PC-3 (cell line): ENCODE measurements around the gene AACS. TPM values are rescaled to one million over a fixed set of nuclear protein-coding genes. Genes with fewer than 3 reads are reported as not detected.

Experiments used
- ATAC-seq: fragments of 200-7000 bp; cut with Tn5 transposase; 2 replicates; pipeline ENCODE4 v1.9.1; 2020; ENCODE audit warnings: mild to moderate bottlenecking, moderate library complexity
- BruUV-seq: library from RNA; stranded (reverse); fragments of 400-500 nt; replicated peaks from 2 replicates; lab custom pipeline; 2021; lab: Mats Ljungman, UMichigan
- CTCF ChIA-PET: fragments of 300-600 bp; sonication (Branson Sonifier 250); formaldehyde crosslinking; loops from one replicate; lab custom pipeline; 2022; ENCODE audit warnings: antibody characterized with exemption; lab: Charles Lee
- POLR2A ChIA-PET: fragments of 300-600 bp; sonication (Branson Sonifier 250); formaldehyde crosslinking; loops from one replicate; lab custom pipeline; 2022; ENCODE audit warnings: antibody characterized with exemption; ENCODE audit not compliant: unreplicated experiment; lab: Charles Lee
- DNase-seq: peaks from one replicate; pipeline ENCODE4 v3.0.0-alpha.2; 2015
- H2AFZ ChIP-seq: fragments of 300-600 bp; sonication (generic); 2 replicates; pipeline ENCODE4 v1.6.0; 2016; ENCODE audit warnings: antibody characterized with exemption, low read length
- H3F3A ChIP-seq: fragments of 300-600 bp; sonication (generic); one replicate; pipeline ENCODE4 v1.6.0; 2017; ENCODE audit warnings: antibody characterized with exemption, low read length, control low read depth, mild to moderate bottlenecking; ENCODE audit not compliant: unreplicated experiment
- H3K27ac ChIP-seq: fragments of 300-600 bp; sonication (generic); 2 replicates; pipeline ENCODE4 v1.5.1; 2016; ENCODE audit warnings: mild to moderate bottlenecking, low read length
- H3K27me3 ChIP-seq: fragments of 300-600 bp; sonication (generic); 2 replicates; pipeline ENCODE4 v1.6.1; 2016; ENCODE audit warnings: low read length, mixed read lengths
- H3K36me3 ChIP-seq: fragments of 300-600 bp; sonication (generic); 2 replicates; pipeline ENCODE4 v1.6.1; 2016; ENCODE audit warnings: low read depth, mixed run types, low read length, mixed read lengths
- H3K4me1 ChIP-seq: fragments of 300-600 bp; sonication (generic); 2 replicates; pipeline ENCODE4 v1.5.1; 2016; ENCODE audit warnings: low read length; ENCODE audit not compliant: insufficient read depth
- H3K4me2 ChIP-seq: fragments of 300-600 bp; sonication (generic); 2 replicates; pipeline ENCODE4 v1.6.0; 2016; ENCODE audit warnings: low read length
- H3K4me3 ChIP-seq: fragments of 300-600 bp; sonication (generic); 2 replicates; pipeline ENCODE4 v1.5.1; 2016; ENCODE audit warnings: mild to moderate bottlenecking, low read length, mixed read lengths
- H3K79me2 ChIP-seq: fragments of 300-600 bp; sonication (generic); 2 replicates; pipeline ENCODE4 v1.6.1; 2017; ENCODE audit warnings: low read length, mixed read lengths
- H3K9ac ChIP-seq: fragments of 300-600 bp; sonication (generic); 2 replicates; pipeline ENCODE4 v1.6.0; 2016; ENCODE audit warnings: mild to moderate bottlenecking, low read length
- H3K9me2 ChIP-seq: fragments of 300-600 bp; sonication (generic); replicated peaks from 2 replicates; pipeline ENCODE4 v1.6.1; 2016; ENCODE audit warnings: mixed run types, low read length, mixed read lengths
- H3K9me3 ChIP-seq: fragments of 300-600 bp; sonication (generic); 2 replicates; pipeline ENCODE4 v1.6.1; 2016; ENCODE audit warnings: low read length, mixed read lengths
- H4K20me1 ChIP-seq: fragments of 300-600 bp; sonication (generic); 2 replicates; pipeline ENCODE4 v1.6.1; 2016; ENCODE audit warnings: low read length, mixed read lengths
- CTCF ChIP-seq: fragments of 300-600 bp; sonication (generic); conservative IDR thresholded peaks from 2 replicates; pipeline ENCODE4 v1.5.1; 2017; ENCODE audit warnings: antibody characterized with exemption, low read depth, mild to moderate bottlenecking, low read length
- EZH2 ChIP-seq: fragments of 300-600 bp; sonication (generic); IDR thresholded peaks from one replicate; pipeline ENCODE4 v1.6.1; 2017; ENCODE audit warnings: antibody characterized with exemption, mild to moderate bottlenecking, low read length; ENCODE audit not compliant: unreplicated experiment
- EZH2phosphoT487 ChIP-seq: fragments of 300-600 bp; sonication (generic); IDR thresholded peaks from 2 replicates; pipeline ENCODE4 v1.6.1; 2018; ENCODE audit warnings: mild to moderate bottlenecking, antibody characterized with exemption, low read length, borderline replicate concordance
- intact Hi-C: fragments of 100-400 bp; cut with micrococcal nuclease; formaldehyde crosslinking; loops from 2 replicates; pipeline ENCODE4 v1.9.0; 2023
- total RNA-seq: library from RNA; depleted of rRNA; stranded (reverse); fragments of >200 nt; gene quantifications from 2 replicates; pipeline ENCODE4 v1.2.3, GENCODE V29; 2014

AACS gene
- total RNA-seq, 1 experiment from 2014 or later: 31.9 TPM

- Histone ChIP-seq H3K36me3 (no peaks in the 10 kb centered on the region), H3K27me3 (peaks cover 75% of the 10 kb centered on the region), H3K27ac (no peak overlapping the region), H3K4me1 (no peaks in the 10 kb centered on the region), H4K20me1 (0 out of 2 replicates have a peak, but pooled peaks cover 3% of the 10 kb centered on the region), H3K4me3 (peak overlapping the region; percentile 43; the same call in 1 of the 2 replicates), H3K9me3 (no peaks in the 10 kb centered on the region), H3K9me2 (no peaks in the 10 kb centered on the region), H2AFZ (no peak overlapping the region), H3K4me2 (peak overlapping the region; percentile 56), H3K9ac (no peak overlapping the region), H3K79me2 (no peaks in the 10 kb centered on the region), H3F3A (no peaks in the 10 kb centered on the region)
- DNase-seq (no peak), ATAC-seq (peak; percentile 32)
- CTCF ChIA-PET: interaction anchor here (0.6 kb wide), 1 partner anchor 1685 kb away, joined by 4 read pairs; no protein-coding TSS in a partner anchor
- intact Hi-C loops: no loop called here
- BruUV-seq: no TSS peak
- POLR2A ChIA-PET: no interaction called here
- TF ChIP-seq CTCF: no peak
- TF ChIP-seq EZH2phosphoT487: peak; percentile 75; the same call in 1 of the 2 replicates
Measured at GRCh38 chr12:125186471-125187147, 121.4 kb downstream of the AACS start.

GRCh38 chr12:125187148-125187745 is 122.0 kb downstream of the AACS start:
- Histone ChIP-seq H3K27ac (no peak overlapping the region), H3K79me2 (no peaks in the 10 kb centered on the region), H3K9me2 (no peaks in the 10 kb centered on the region), H3K9me3 (no peaks in the 10 kb centered on the region), H3K36me3 (no peaks in the 10 kb centered on the region), H3F3A (no peaks in the 10 kb centered on the region), H2AFZ (no peak overlapping the region), H4K20me1 (0 out of 2 replicates have a peak, but pooled peaks cover 3% of the 10 kb centered on the region), H3K27me3 (peaks cover 77% of the 10 kb centered on the region), H3K4me3 (peak overlapping the region; percentile 43; the same call in 1 of the 2 replicates), H3K9ac (no peak overlapping the region), H3K4me1 (no peaks in the 10 kb centered on the region), H3K4me2 (peak overlapping the region; percentile 56)
- intact Hi-C loops: no loop called here
- CTCF ChIA-PET: interaction anchor here (0.6 kb wide), 1 partner anchor 1684 kb away, joined by 4 read pairs; no protein-coding TSS in a partner anchor
- no peak for TF ChIP-seq CTCF
- peak; percentile 57 for TF ChIP-seq EZH2
- no TSS peak for BruUV-seq
- POLR2A ChIA-PET: interaction anchor here (0.6 kb wide), 1 partner anchor 133 kb away, joined by 3 read pairs; no protein-coding TSS in a partner anchor
- ATAC-seq (no peak), DNase-seq (no peak)
